Activated naive CD8-positive, alpha-beta T cell treated with anti-CD3 and anti-CD28 coated beads, Interleukin-2, amount 10 ng/mL, durations not matched to agents 7 days and 5 days (primary cell): ENCODE data around the gene PPP6R1. TPM values are rescaled to one million over a fixed set of nuclear protein-coding genes. Genes with fewer than 3 reads are reported as not detected.
A peak's percentile ranks its signal among the peaks of the same experiment; 100 is the strongest.

Experiments
- ATAC-seq: fragments of 150-1000 bp; cut with Tn5 transposase; one replicate; pipeline ENCODE4 v1.10.0; 2021; ENCODE audit warnings: low read depth, moderate library complexity
- POLR2A ChIA-PET: fragments of 350-600 bp; sonication (Branson Sonifier 250); formaldehyde crosslinking; loops from one replicate; lab custom pipeline; 2021; ENCODE audit warnings: antibody characterized with exemption; lab: Charles Lee
- DNase-seq: peaks from one replicate; pipeline ENCODE4 v3.0.0; 2021
- H3K27ac Mint-ChIP-seq: one replicate; pipeline ENCODE4 v1.8.0; 2022; ENCODE audit warnings: mild to moderate bottlenecking, mixed read lengths
- H3K27me3 Mint-ChIP-seq: one replicate; pipeline ENCODE4 v1.8.0; 2022; ENCODE audit warnings: mild to moderate bottlenecking, moderate library complexity, mixed read lengths
- H3K36me3 Mint-ChIP-seq: one replicate; pipeline ENCODE4 v1.8.0; 2021; ENCODE audit warnings: mild to moderate bottlenecking, mixed read lengths
- H3K4me1 Mint-ChIP-seq: one replicate; pipeline ENCODE4 v1.8.0; 2021; ENCODE audit warnings: mixed read lengths
- H3K4me3 Mint-ChIP-seq: one replicate; pipeline ENCODE4 v1.8.0; 2022; ENCODE audit warnings: mild to moderate bottlenecking, moderate library complexity, mixed read lengths
- H3K9me3 Mint-ChIP-seq: one replicate; pipeline ENCODE4 v1.8.0; 2021; ENCODE audit warnings: mixed read lengths
- microRNA-seq: library from miRNA; unstranded; fragments of <30 nt; microRNA quantifications from one replicate; pipeline ENCODE4 v1.2.0, GENCODE V29; 2022
- total RNA-seq, 2 experiments: library from RNA; stranded (reverse); gene quantifications; one replicate each; pipeline ENCODE4 v1.2.3, GENCODE V29; 2021

The PPP6R1 gene
- total RNA-seq, 2 experiments from 2014 or later = 211 to 226 TPM

- peaks cover 27% of the 10 kb centered on the region for H3K4me1 Mint-ChIP-seq
- ATAC-seq = no peak
- DNase-seq = no peak
- H3K27ac Mint-ChIP-seq = no peak overlapping the region
- no peaks in the 10 kb centered on the region for H3K9me3 Mint-ChIP-seq
- H3K4me3 Mint-ChIP-seq = no peak overlapping the region
- POLR2A ChIA-PET = no interaction called here
- peaks cover 1% of the 10 kb centered on the region for H3K36me3 Mint-ChIP-seq
- peaks cover 12% of the 10 kb centered on the region for H3K27me3 Mint-ChIP-seq
These were observed 72.7 kb downstream of the PPP6R1 start for GRCh38 chr19:55186080-55186479.

- Mint-ChIP-seq H3K9me3 (no peaks in the 10 kb centered on the region), H3K27ac (no peak overlapping the region), H3K4me1 (peaks cover 31% of the 10 kb centered on the region), H3K36me3 (no peaks in the 10 kb centered on the region), H3K4me3 (no peak overlapping the region), H3K27me3 (peaks cover 41% of the 10 kb centered on the region)
- no peak for ATAC-seq
- DNase-seq = no peak
- POLR2A ChIA-PET = interaction anchor here (2.3 kb wide), 1 partner anchor 78 kb away, joined by 5 read pairs; the partner anchor contains the start of gene PPP6R1
These were observed 77.1 kb downstream of the PPP6R1 start for GRCh38 chr19:55181740-55182139.

Small RNA genes lying within 50 kb of the gene (microRNA-seq; reads per million reads assigned to microRNA genes)
- gene MIR6802 (4.2 reads per million), gene MIR6803 (11.9 reads per million, percentile 17 among the genes with 10 or more reads in this experiment), gene MIR6804 (not detected)

Other genes starting within 250 kb of the PPP6R1 start
- under 1 TPM in 1 of 2 experiments, not detected in 1; 0.25 TPM for gene GP6, start 220.8 kb downstream of the PPP6R1 start, total RNA-seq
- 10 to 100 TPM; 25.9 to 28.6 TPM for gene RDH13, start 195.9 kb downstream of the PPP6R1 start, total RNA-seq
- 1 to 10 TPM; 5.1 to 7.6 TPM for gene EPS8L1, start 183.1 kb downstream of the PPP6R1 start, total RNA-seq
- 100 to 1,000 TPM; 147 to 157 TPM for gene PPP1R12C, start 141.4 kb downstream of the PPP6R1 start, total RNA-seq
- gene TNNT1, start 109.8 kb downstream of the PPP6R1 start, total RNA-seq = not detected
- gene TNNI3, start 101.3 kb downstream of the PPP6R1 start, total RNA-seq = not detected
- under 1 TPM in 1 of 2 experiments, not detected in 1; 0.65 TPM for gene DNAAF3, start 92.4 kb downstream of the PPP6R1 start, total RNA-seq
- under 1 TPM in 1 of 2 experiments, not detected in 1; 0.39 TPM for gene SYT5, start 78.7 kb downstream of the PPP6R1 start, total RNA-seq
- not detected for gene PTPRH, start 49.5 kb downstream of the PPP6R1 start, total RNA-seq
- 10 to 100 TPM; 18.8 to 19.4 TPM for gene TMEM86B, start 30.3 kb downstream of the PPP6R1 start, total RNA-seq
- gene HSPBP1, start 21.1 kb upstream of the PPP6R1 start, total RNA-seq = 10 to 100 TPM; 19.5 to 20.3 TPM
- gene BRSK1, start 25.0 kb upstream of the PPP6R1 start, total RNA-seq = 1 to 10 TPM; 9.0 TPM
- gene TMEM150B, start 66.3 kb upstream of the PPP6R1 start, total RNA-seq = 1 to 10 TPM in 1 of 2 experiments, under 1 TPM in 1; 0.51 to 1.1 TPM
- gene KMT5C, start 80.9 kb upstream of the PPP6R1 start, total RNA-seq = 10 to 100 TPM; 26.4 to 28.5 TPM
- gene COX6B2, start 95.7 kb upstream of the PPP6R1 start, total RNA-seq = under 1 TPM in 1 of 2 experiments, not detected in 1; 0.55 TPM
- gene GARIN5B, start 104.2 kb upstream of the PPP6R1 start, total RNA-seq = not detected
- gene IL11, start 111.4 kb upstream of the PPP6R1 start, total RNA-seq = under 1 TPM; 0.53 to 0.60 TPM
- not detected for gene TMEM190, start 117.8 kb upstream of the PPP6R1 start, total RNA-seq
- gene TMEM238, start 125.3 kb upstream of the PPP6R1 start, total RNA-seq = 10 to 100 TPM; 17.0 to 19.8 TPM
- 1,000 to 10,000 TPM; 3,030 to 3,043 TPM for gene RPL28, start 126.9 kb upstream of the PPP6R1 start, total RNA-seq
- gene UBE2S, start 148.8 kb upstream of the PPP6R1 start, total RNA-seq = 100 to 1,000 TPM; 184 to 203 TPM
- not detected for gene SHISA7, start 184.3 kb upstream of the PPP6R1 start, total RNA-seq
- gene ISOC2, start 202.6 kb upstream of the PPP6R1 start, total RNA-seq = 10 to 100 TPM; 13.7 to 16.8 TPM
- gene C19orf85, start 205.7 kb upstream of the PPP6R1 start, total RNA-seq = not detected
- 10 to 100 TPM in 1 of 2 experiments, 1 to 10 TPM in 1; 9.4 to 11.5 TPM for gene ZNF628, start 217.6 kb upstream of the PPP6R1 start, total RNA-seq
- gene NAT14, start 226.2 kb upstream of the PPP6R1 start, total RNA-seq = 10 to 100 TPM; 14.5 to 15.0 TPM
- gene SSC5D, start 229.4 kb upstream of the PPP6R1 start, total RNA-seq = 1 to 10 TPM in 1 of 2 experiments, under 1 TPM in 1; 0.86 to 1.1 TPM